HT1080 (cell line): Measurements from ENCODE around the gene TFIP11. TPM values are rescaled to one million over a fixed set of nuclear protein-coding genes. Genes with fewer than 3 reads are reported as not detected.

Source experiments
- DNase-seq: peaks from one replicate; pipeline ENCODE4 v3.0.0-alpha.2; 2015; ENCODE audit warnings: low read depth
- small RNA-seq: library from RNA; depleted of rRNA; stranded (forward); fragments of <200 nt; gene quantifications from one replicate; pipeline ENCODE3, GENCODE V24; 2014
- total RNA-seq: library from RNA; depleted of rRNA; stranded (reverse); fragments of >200 nt; shearing (Covaris generic); gene quantifications from 2 replicates; pipeline ENCODE4 v1.2.3, GENCODE V29; 2014; rRNA removed

TFIP11 gene
- total RNA-seq, 1 experiment from 2014 or later, result 44.7 TPM

DNA sequence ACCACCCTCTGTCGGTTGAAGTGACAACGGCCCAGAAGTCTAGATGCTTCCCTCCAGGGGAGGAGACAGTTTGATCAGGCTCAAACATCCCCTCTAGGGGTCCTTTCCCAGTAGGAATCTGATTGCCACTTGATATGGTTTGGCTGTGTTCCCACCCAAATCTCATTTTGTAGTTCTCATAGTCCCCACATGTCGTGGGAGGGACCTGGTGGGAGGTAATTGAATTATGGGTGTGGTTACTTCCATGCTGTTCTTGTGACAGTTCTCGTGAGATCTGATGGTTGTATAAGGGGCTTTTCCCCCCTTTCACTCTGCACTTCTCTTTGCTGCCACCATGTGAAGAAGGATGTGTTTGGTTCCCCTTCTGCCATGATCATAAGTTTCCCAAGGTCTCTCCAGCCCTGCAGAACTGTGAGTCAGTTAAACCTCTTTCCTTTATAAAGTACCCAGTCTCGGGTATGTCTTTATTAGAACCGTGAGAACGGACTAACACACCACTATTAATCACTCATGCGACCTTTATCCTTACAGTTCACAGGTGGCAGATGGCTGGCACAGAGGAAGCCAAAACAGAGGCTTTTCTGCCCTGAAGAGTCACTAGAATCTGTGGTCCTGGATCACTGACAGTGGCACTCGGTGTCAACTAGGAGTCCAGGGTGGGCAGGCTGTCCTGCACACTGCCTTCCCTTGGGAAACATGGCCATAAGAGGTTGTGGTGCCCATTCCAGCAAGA is 61.7 kb downstream of the TFIP11 start:
- no peak for DNase-seq

DNA sequence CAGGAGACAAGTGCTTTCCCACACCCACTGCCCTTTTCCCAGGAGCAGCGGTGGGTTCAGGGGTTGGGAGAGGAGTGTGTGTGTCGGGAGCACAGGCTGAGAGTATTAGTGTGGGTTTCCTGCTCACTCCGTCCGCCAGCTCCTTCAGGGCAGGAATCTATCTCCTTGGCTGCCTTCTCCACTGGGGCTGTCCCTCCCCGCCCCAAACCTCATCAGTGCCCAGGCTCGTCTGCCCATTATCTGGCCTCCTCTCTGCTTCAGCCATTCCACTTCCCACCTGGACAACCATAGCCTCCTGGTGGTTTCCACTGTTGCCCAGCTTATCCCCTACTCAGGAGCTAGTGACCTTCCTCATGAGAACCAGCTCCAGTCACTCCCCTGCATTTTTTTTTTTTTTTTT is 63.3 kb downstream of the TFIP11 start:
- DNase-seq, result no peak

DNA sequence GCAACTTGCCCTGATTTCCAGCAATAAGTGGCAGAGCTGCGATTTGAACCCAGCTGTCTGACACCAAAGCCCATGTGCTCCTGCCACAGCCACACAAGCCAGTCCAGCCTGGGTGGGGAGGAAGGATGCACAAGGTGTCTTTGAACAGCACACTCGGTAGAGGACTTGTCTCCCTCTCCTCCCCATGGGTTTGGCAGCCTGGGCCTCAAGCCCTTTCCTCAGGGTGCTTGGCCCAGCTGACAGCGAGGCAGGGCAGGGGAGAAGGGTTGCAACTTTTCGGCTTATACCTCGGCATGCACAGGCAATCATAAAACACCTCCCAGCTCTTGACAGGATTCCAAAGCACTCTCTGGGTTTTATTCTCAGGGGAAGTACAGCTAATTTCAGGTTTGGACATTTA is 63.9 kb downstream of the TFIP11 start:
- DNase-seq, result no peak

DNA sequence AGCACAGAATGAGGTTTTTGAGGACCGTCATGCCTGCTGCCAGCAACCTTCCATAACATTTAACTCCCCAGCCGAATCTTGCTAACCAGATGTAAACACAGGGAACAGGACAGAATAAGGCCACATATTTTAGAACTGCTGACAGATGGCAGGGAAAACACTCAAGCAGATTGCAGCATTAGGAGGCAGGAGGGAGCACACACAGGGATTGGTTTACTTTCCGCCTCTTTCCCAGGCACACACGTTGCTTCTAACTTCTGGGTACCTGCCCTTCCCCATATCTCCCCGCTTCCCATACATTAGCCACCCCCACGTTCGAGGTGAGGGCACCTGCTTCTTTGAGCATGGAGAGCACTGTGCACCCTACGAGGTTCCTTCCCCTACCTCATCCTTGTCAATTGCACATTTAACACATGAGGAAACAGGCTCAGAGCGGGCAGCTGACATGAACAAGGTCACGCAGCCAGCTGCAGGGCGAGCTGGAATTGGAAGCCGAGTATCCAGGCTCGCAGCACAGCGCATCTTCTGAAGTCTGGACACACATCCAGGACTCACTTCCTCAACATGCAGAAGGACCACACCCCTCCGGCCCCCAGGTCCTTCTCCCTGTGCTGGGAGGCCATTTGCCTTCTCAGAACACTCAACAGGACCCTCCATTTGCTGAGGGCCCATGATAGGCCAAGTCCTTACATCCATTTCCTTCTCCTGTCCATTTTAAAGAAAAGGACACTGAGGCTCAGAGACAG is 64.5 kb downstream of the TFIP11 start:
- no peak for DNase-seq

DNA sequence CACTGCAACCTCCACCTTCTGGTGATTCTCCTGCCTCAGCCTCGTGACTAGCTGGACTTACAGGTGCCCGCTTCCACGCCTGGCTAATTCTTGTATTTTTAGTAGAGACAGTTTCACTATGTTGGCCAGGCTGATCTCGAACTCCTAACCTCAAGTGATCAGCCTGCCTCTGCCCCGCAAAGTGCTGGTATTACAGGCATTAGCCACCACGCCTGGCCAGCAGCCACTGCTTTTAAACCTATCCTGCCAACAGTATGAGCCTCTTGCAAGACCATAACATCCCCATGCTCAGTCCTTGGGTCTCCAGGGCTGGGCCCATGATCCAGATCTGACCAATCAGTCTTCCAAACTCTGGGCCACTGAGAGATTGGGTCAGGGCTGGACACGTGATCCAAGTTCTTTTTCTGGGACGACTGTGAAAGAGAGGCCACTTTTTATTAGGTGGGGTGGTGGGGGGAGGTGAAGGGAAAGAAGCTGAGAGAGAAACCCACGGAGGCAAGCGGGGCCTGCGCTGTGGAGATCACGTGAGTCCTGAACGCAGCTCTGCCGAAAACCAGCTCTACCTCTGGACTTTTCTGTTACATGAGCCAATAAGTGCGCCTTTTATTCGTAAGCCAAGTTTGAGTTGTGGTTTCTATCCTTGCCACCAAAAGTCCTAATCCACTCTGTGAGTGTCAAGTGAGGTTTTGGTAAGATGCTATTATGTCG is 65.3 kb downstream of the TFIP11 start:
- no peak for DNase-seq

DNA sequence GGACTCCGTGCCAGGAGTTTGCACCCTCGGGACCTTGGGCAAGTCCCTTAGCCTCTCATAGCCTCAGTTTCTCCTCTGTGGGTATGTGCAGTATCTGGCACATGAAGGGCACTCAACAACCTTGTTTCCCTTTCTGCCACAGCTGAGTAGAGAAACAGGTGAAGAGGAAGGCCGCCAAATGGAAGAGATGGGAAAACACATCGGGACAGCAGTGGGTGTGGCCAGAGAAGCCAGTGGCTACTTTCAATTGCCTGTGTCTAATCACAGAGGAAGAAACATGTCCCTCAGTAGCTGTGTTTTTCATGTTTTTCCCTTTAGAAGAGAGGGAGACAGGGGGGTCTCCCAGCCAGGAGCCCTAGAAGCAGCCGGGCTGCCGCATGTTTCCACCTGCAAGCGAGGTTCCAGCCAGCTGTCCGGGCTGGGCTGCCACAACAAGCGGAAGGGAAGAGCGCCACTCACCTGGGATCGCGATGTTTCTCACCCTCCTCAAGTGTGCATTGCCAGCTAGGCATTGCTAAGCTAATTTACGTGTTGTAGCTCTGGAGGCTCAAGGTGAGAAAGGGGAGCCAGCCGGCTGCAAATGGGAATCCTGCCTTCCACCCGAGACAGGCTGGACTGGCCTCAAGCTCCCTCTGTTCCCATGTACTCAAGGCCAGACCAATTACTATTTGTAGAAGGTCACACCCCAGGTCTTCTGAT is 66.5 kb downstream of the TFIP11 start:
- DNase-seq, result no peak

DNA sequence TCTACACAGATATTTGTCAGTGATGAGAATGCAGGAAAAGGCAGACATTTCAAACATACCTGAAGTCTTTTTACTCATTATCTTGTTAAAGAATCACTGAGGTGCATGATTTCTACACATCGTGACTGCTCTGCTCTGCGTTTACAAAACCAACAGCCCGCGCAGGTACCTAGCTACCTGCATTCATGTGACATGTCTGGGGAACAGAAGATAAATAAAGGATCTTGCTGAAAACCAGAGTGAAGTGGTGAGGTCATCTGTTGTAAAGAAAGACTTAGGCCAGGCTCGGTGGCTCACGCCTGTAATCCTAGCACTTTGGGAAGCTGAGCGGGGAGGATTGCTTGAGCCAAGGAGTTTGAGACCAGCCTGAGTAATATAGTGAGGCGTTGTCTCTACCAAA is 67.5 kb downstream of the TFIP11 start:
- no peak for DNase-seq

DNA sequence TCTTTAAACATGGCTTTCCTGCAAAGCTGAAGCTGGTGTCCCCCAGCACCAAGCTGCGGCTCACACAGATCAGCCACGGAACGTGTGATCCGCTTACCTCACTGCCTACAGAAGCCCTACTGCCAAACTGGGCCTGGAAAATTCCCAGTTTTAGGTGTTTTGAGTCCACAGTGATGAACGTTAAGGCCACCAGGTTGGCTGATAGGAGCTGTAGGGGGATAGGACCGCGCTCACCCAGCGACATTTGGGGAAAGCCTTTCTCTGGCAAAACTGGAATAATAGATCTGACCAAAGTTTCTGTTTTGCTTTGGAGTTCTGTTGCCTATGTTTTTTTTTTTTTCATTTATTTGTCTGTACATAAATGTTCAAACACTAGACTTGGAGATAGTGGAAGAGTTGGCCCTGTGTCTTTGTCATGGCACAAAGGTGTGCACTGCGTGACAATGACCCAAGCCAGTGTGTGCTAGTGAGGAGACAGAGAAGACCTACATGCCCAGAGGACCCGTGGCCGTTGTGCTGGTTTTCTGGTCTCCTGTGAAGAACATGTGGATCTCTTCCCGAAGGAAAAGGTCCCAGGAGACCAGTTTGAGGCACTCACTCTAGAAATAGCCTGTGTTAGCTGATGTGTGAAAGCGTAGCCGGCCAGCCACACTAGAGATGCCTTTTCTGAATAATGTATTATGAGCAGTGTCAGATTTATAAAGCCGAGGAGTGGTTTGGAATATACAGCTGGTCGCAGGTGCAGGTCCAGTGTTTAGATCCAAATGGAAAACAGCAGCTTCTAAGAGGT is 68.2 kb downstream of the TFIP11 start:
- no peak for DNase-seq

DNA sequence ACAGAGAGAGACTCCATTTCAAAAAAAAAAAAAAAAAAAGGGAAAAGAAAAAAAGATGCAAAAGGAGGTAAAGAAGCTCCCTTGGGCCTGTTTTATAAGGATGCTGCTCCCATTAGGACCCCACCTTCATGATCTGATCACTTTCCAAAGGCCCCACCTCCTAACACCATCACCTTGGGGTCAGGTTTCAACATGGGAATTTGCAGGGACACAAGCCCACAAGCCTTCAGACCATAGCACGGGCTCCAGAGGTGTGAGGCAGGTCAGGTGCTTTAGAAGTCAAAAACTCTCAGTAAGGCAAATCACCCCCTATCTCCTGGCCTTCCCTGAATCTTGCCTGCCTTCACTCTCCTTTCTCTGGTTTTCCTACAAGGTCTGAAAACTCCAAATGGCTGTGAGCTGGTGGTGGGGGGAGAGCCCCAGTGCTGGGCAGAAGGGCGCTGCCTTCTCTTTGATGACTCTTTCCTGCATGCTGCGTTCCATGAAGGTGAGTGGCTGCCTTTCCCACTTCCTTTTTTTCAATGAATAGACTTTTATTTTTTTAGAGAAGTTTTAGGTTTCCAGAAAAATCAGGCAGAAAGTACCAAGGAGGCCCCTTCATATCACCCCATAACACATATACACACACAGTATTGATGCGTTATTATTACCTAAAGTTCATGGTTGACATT is 70.1 kb downstream of the TFIP11 start:
- peak; percentile 40 for DNase-seq

Small RNAs within 50 kb of the gene (small RNA-seq; reads per million reads assigned to genes)
- gene MIR548J, result not detected

Other genes starting within 250 kb of the TFIP11 start
- 6.3 and 8.7 TPM in 2 replicates for gene ASPHD2, start 83.2 kb downstream of the TFIP11 start, total RNA-seq
- 23.4 and 28.6 TPM in 2 replicates for gene HPS4, start 28.7 kb downstream of the TFIP11 start, total RNA-seq
- 27.3 and 37.1 TPM in 2 replicates for gene SRRD, start 28.6 kb downstream of the TFIP11 start, total RNA-seq
- 42.6 and 50.1 TPM in 2 replicates for gene TPST2, start 77.7 kb upstream of the TFIP11 start, total RNA-seq
- not detected in 2 replicates for gene CRYBB1, start 105.6 kb upstream of the TFIP11 start, total RNA-seq
- not detected in 2 replicates for gene CRYBA4, start 109.5 kb upstream of the TFIP11 start, total RNA-seq
- 0.07 and 0.10 TPM in 2 replicates for gene MIAT, start 145.1 kb upstream of the TFIP11 start, total RNA-seq